Measurements from ENCODE around the gene CHST15. TPM values are rescaled to one million over a fixed set of nuclear protein-coding genes. Genes with fewer than 3 reads are reported as not detected.

CHST15 gene
- total RNA-seq, 1 donor, result 16.4 TPM

GRCh38 chr10:124059551-124059950 is 33.8 kb downstream of the CHST15 start:
- TF ChIP-seq, protein P1, sequence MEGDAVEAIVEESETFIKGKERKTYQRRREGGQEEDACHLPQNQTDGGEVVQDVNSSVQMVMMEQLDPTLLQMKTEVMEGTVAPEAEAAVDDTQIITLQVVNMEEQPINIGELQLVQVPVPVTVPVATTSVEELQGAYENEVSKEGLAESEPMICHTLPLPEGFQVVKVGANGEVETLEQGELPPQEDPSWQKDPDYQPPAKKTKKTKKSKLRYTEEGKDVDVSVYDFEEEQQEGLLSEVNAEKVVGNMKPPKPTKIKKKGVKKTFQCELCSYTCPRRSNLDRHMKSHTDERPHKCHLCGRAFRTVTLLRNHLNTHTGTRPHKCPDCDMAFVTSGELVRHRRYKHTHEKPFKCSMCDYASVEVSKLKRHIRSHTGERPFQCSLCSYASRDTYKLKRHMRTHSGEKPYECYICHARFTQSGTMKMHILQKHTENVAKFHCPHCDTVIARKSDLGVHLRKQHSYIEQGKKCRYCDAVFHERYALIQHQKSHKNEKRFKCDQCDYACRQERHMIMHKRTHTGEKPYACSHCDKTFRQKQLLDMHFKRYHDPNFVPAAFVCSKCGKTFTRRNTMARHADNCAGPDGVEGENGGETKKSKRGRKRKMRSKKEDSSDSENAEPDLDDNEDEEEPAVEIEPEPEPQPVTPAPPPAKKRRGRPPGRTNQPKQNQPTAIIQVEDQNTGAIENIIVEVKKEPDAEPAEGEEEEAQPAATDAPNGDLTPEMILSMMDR (IDR thresholded peaks at IDR 0.05; ENCODE audit: insufficient read depth, low read depth, low read length), result no peak
- no peak for DNase-seq (ENCODE audit: low read depth)
- H3K4me3 ChIP-seq (ENCODE audit: low read depth, low read length), result no peak overlapping the region

GRCh38 chr10:124058346-124059003 is 34.9 kb downstream of the CHST15 start:
- TF ChIP-seq, protein P1 (IDR thresholded peaks at IDR 0.05; ENCODE audit: insufficient read depth, low read depth, low read length), result no peak
- no peak for DNase-seq (ENCODE audit: low read depth)
- no peak overlapping the region for H3K4me3 ChIP-seq (ENCODE audit: low read depth, low read length)

GRCh38 chr10:124057601-124058000 is 35.8 kb downstream of the CHST15 start:
- TF ChIP-seq, protein P1 (IDR thresholded peaks at IDR 0.05; ENCODE audit: insufficient read depth, low read depth, low read length), result no peak
- DNase-seq (ENCODE audit: low read depth), result no peak
- no peak overlapping the region for H3K4me3 ChIP-seq (ENCODE audit: low read depth, low read length)

DNA sequence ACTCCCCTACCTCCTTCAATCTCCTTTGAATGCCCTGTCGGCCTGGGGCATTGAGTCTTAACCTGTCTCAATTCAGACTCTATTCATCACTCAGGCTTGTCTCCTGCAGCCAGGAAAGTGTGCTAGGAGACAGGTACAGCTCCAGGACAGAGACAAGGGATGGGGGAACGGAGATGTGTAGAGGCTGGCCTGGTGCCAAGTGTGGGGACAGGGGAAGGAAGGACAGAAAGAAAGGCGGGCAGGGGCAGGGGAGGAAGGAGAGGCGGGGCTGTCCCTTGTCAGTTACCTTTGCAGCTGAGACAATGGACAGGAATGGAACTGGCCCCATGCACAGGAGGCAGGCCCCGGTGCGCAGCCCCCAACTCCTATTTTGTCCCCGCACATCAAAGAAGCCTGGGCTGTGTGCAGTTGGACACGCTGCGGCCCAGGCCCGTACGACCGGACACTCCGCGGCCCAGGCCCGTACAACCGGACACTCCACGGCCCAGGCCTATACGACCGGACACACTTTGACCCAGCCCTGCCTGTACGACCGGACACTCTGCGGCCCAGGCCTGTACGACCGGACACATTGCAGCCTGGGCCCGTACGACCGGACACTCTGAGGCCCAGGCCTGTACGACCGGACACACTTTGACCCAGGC is 36.9 kb downstream of the CHST15 start:
- no peak overlapping the region for H3K4me3 ChIP-seq (ENCODE audit: low read depth, low read length)
- no peak for DNase-seq (ENCODE audit: low read depth)
- TF ChIP-seq, protein P1 (IDR thresholded peaks at IDR 0.05; ENCODE audit: insufficient read depth, low read depth, low read length), result no peak

- TF ChIP-seq, protein P1 (IDR thresholded peaks at IDR 0.05; ENCODE audit: insufficient read depth, low read depth, low read length), result no peak
- no peak overlapping the region for H3K4me3 ChIP-seq (ENCODE audit: low read depth, low read length)
- no peak for DNase-seq (ENCODE audit: low read depth)
Measured at GRCh38 chr10:124053971-124054370, 39.4 kb downstream of the CHST15 start.

DNA sequence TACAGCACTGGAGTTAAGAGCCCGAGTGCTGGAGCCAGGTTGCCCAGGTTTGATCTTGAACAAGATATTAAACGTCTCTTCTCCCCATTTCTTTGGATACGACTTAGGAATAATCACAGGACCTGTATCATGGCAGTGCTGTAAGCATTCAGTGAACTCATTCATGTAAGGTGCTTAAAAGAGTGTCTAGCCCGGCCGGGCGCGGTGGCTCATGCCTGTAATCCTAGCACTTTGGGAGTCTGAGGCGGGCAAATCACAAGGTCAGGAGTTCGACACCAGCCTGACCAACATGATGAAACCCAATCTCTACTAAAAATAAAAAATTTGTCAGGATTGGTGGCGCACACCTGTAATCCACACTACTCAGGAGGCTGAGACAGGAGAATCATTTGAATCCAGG is 40.8 kb downstream of the CHST15 start:
- DNase-seq (ENCODE audit: low read depth), result no peak
- H3K4me3 ChIP-seq (ENCODE audit: low read depth, low read length), result no peak overlapping the region
- TF ChIP-seq, protein P1 (IDR thresholded peaks at IDR 0.05; ENCODE audit: insufficient read depth, low read depth, low read length), result no peak
